HEK293T (cell line): Measurements from ENCODE around the gene C10orf71.

Source experiments
- CTCF ChIA-PET: fragments of 350-600 bp; formaldehyde crosslinking; extraction: SDS; loops from one replicate; lab custom pipeline; 2021; ENCODE audit warnings: antibody characterized with exemption, inconsistent platforms; lab: Yijun Ruan, JAX
- POLR2A ChIA-PET: fragments of 350-600 bp; formaldehyde crosslinking; extraction: SDS; loops from one replicate; lab custom pipeline; 2020; ENCODE audit warnings: antibody characterized with exemption, inconsistent platforms; lab: Yijun Ruan, JAX
- DNase-seq: peaks from one replicate; pipeline ENCODE4 v3.0.0; 2012; ENCODE audit warnings: mixed read lengths; ENCODE audit errors: extremely low spot score
- ARNT ChIP-seq: fragments of 450-650 bp; IDR thresholded peaks from 2 replicates; pipeline ENCODE4 v1.6.1; 2017; ENCODE audit warnings: mild to moderate bottlenecking
- BHLHE40 ChIP-seq: fragments of 450-650 bp; IDR thresholded peaks from 2 replicates; pipeline ENCODE4 v1.6.1; 2016; ENCODE audit warnings: mild to moderate bottlenecking, moderate library complexity, borderline replicate concordance
- CTBP1 ChIP-seq: fragments of 450-650 bp; IDR thresholded peaks from 2 replicates; pipeline ENCODE4 v1.6.1; 2016; ENCODE audit warnings: borderline replicate concordance
- ELF4 ChIP-seq: fragments of 450-650 bp; IDR thresholded peaks from 2 replicates; pipeline ENCODE4 v1.6.1; 2017; ENCODE audit warnings: antibody characterized with exemption
- FOXA1 ChIP-seq: fragments of 450-650 bp; IDR thresholded peaks from 2 replicates; pipeline ENCODE4 v1.6.1; 2016; ENCODE audit warnings: mild to moderate bottlenecking
- FOXK2 ChIP-seq: fragments of 450-650 bp; IDR thresholded peaks from 2 replicates; pipeline ENCODE4 v1.6.1; 2016; ENCODE audit warnings: mild to moderate bottlenecking
- FOXM1 ChIP-seq: fragments of 450-650 bp; IDR thresholded peaks from 2 replicates; pipeline ENCODE4 v1.6.1; 2017; ENCODE audit warnings: mild to moderate bottlenecking, borderline replicate concordance
- HDGF ChIP-seq: fragments of 450-650 bp; IDR thresholded peaks from 2 replicates; pipeline ENCODE4 v1.6.1; 2017; ENCODE audit warnings: antibody characterized with exemption, borderline replicate concordance
- L3MBTL2 ChIP-seq: fragments of 450-650 bp; conservative IDR thresholded peaks from 2 replicates; pipeline ENCODE4 v1.6.1; 2016; ENCODE audit warnings: mild to moderate bottlenecking
- LEF1 ChIP-seq: fragments of 450-650 bp; IDR thresholded peaks from 2 replicates; pipeline ENCODE4 v1.6.1; 2017; ENCODE audit warnings: mild to moderate bottlenecking, borderline replicate concordance
- NFRKB ChIP-seq: fragments of 450-650 bp; IDR thresholded peaks from 2 replicates; pipeline ENCODE4 v1.6.1; 2016; ENCODE audit warnings: mild to moderate bottlenecking, moderate library complexity
- PKNOX1 ChIP-seq: fragments of 450-650 bp; IDR thresholded peaks from 2 replicates; pipeline ENCODE4 v1.6.1; 2016
- SP1 ChIP-seq: fragments of 450-650 bp; IDR thresholded peaks from 2 replicates; pipeline ENCODE4 v1.6.1; 2017
- SUZ12 ChIP-seq: fragments of 450-650 bp; IDR thresholded peaks from 2 replicates; pipeline ENCODE4 v1.6.1; 2016; ENCODE audit warnings: mild to moderate bottlenecking
- TARDBP ChIP-seq: fragments of 450-650 bp; IDR thresholded peaks from 2 replicates; pipeline ENCODE4 v1.6.1; 2016
- ZNF384 ChIP-seq: fragments of 450-650 bp; IDR thresholded peaks from 2 replicates; pipeline ENCODE4 v1.6.1; 2016

Gene C10orf71

GRCh38 chr10:49319206-49319605, 20.2 kb downstream of the C10orf71 start:
- TF ChIP-seq ZNF384 (no peak), ELF4 (no peak), FOXK2 (no peak), CTBP1 (no peak), TARDBP (no peak), SUZ12 (no peak), FOXA1 (no peak), L3MBTL2 (no peak), ARNT (no peak), FOXM1 (no peak), HDGF (no peak), BHLHE40 (no peak), NFRKB (no peak), PKNOX1 (no peak), LEF1 (no peak)
- ChIA-PET POLR2A (no interaction called here), CTCF (no interaction called here)
- DNase-seq: no peak

- ChIA-PET POLR2A (no interaction called here), CTCF (no interaction called here)
- TF ChIP-seq ARNT (no peak), HDGF (no peak), FOXK2 (no peak), L3MBTL2 (no peak), TARDBP (no peak), BHLHE40 (no peak), PKNOX1 (no peak), SUZ12 (no peak), SP1 (no peak), ELF4 (no peak), ZNF384 (no peak), FOXA1 (no peak), LEF1 (no peak), FOXM1 (no peak), NFRKB (no peak), CTBP1 (no peak)
- no peak for DNase-seq
Measured at GRCh38 chr10:49320191-49320590, 21.2 kb downstream of the C10orf71 start.

- ChIA-PET POLR2A (no interaction called here), CTCF (no interaction called here)
- DNase-seq: no peak
- TF ChIP-seq CTBP1 (no peak), TARDBP (no peak), FOXA1 (no peak), ZNF384 (no peak), FOXK2 (no peak), LEF1 (no peak), ELF4 (no peak), PKNOX1 (no peak), NFRKB (no peak), ARNT (no peak), HDGF (no peak), FOXM1 (no peak), L3MBTL2 (no peak), BHLHE40 (no peak), SP1 (no peak), SUZ12 (no peak)
Measured at GRCh38 chr10:49321021-49321420, 22.1 kb downstream of the C10orf71 start.

GRCh38 chr10:49322371-49323170, 23.6 kb downstream of the C10orf71 start:
- ChIA-PET POLR2A (no interaction called here), CTCF (no interaction called here)
- no peak for DNase-seq
- no peak for TF ChIP-seq FOXM1
- TF ChIP-seq SUZ12: no peak
- no peak for TF ChIP-seq L3MBTL2
- no peak for TF ChIP-seq TARDBP
- TF ChIP-seq PKNOX1: no peak
- no peak for TF ChIP-seq CTBP1
- TF ChIP-seq SP1: no peak
- TF ChIP-seq FOXK2: no peak
- no peak for TF ChIP-seq LEF1
- TF ChIP-seq NFRKB: no peak
- TF ChIP-seq BHLHE40: no peak
- no peak for TF ChIP-seq ARNT
- TF ChIP-seq ZNF384: no peak
- TF ChIP-seq ELF4: no peak
- TF ChIP-seq HDGF: no peak
- TF ChIP-seq FOXA1: no peak
